HCT116 (cell line): ENCODE data around the gene KSR2.

ENCODE experiments used
- CTCF ChIP-seq, 3 experiments: fragments of 200-600 bp in 1 of 3; sonication (generic) in 1 of 3; IDR thresholded peaks in 2 of 3; conservative IDR thresholded peaks in 1 of 3; 2 replicates each; pipeline ENCODE4 v1.5.1; 2012 to 2017; ENCODE audit warnings: low read depth in 2 of 3, low read length in 2 of 3, antibody characterized with exemption in 1 of 3, borderline replicate concordance in 1 of 3, control low read depth in 1 of 3, mild to moderate bottlenecking in 1 of 3, mixed read lengths in 1 of 3, mixed run types in 1 of 3, moderate library complexity in 1 of 3; ENCODE audit not compliant: insufficient read depth in 1 of 3
- POLR2A ChIP-seq: IDR thresholded peaks from 2 replicates; pipeline ENCODE4 v1.7.0; 2011; ENCODE audit warnings: borderline replicate concordance; ENCODE audit not compliant: insufficient read depth, insufficient read length; ENCODE audit errors: extremely low read depth
- POLR2AphosphoS5 ChIP-seq: IDR thresholded peaks from 2 replicates; pipeline ENCODE4 v1.6.1; 2011; ENCODE audit warnings: mild to moderate bottlenecking, low read depth, low read length, moderate library complexity
- YY1 ChIP-seq: IDR thresholded peaks from 2 replicates; pipeline ENCODE4 v1.6.1; 2011; ENCODE audit warnings: low read length, low read depth, moderate library complexity, mild to moderate bottlenecking; ENCODE audit not compliant: insufficient replicate concordance; ENCODE audit errors: extremely low read depth
- ZNF274 ChIP-seq: fragments of 200-500 bp; sonication (Bioruptor generic); IDR thresholded peaks from 2 replicates; pipeline ENCODE4 v1.6.1; 2014; ENCODE audit warnings: mild to moderate bottlenecking, low read depth, low read length, inconsistent platforms

GRCh38 chr12:117714203-117714602, 254.6 kb downstream of the KSR2 start:
- no peak for TF ChIP-seq ZNF274
- no peak for TF ChIP-seq POLR2AphosphoS5
- peak in 1 of 3 experiments; percentile 24; a peak in 1 of 6 replicates for TF ChIP-seq CTCF (IDR thresholded peaks at IDR 0.05 in 2 of 3, conservative IDR thresholded peaks at IDR 0.05 in 1 of 3; ENCODE audit: borderline replicate concordance in 1 of 3, insufficient read depth in 1 of 3, low read depth in 2 of 3, low read length in 2 of 3)
- TF ChIP-seq POLR2A, result no peak
- no peak for TF ChIP-seq YY1
